HG03521 (cell line): ENCODE results near the gene AGXT.

Source experiments
- ATAC-seq: cut with Tn5 transposase; IDR thresholded peaks from one replicate; pipeline ENCODE4 v1.9.1; 2021; ENCODE audit warnings: mild to moderate bottlenecking, moderate library complexity; ENCODE audit not compliant: unreplicated experiment

AGXT gene

GRCh38 chr2:240884221-240884620, 15.6 kb downstream of the AGXT start:
- ATAC-seq: no peak

- no peak for ATAC-seq
Measured at GRCh38 chr2:240884745-240885144, 16.1 kb downstream of the AGXT start.

- ATAC-seq: no peak
Measured at GRCh38 chr2:240885566-240885965, 16.9 kb downstream of the AGXT start.

- ATAC-seq: no peak
Measured at GRCh38 chr2:240886023-240886565, 17.5 kb downstream of the AGXT start.

- no peak for ATAC-seq
Measured at GRCh38 chr2:240886678-240887609, 18.3 kb downstream of the AGXT start.

- no peak for ATAC-seq
Measured at GRCh38 chr2:240887631-240888030, 19.0 kb downstream of the AGXT start.

DNA sequence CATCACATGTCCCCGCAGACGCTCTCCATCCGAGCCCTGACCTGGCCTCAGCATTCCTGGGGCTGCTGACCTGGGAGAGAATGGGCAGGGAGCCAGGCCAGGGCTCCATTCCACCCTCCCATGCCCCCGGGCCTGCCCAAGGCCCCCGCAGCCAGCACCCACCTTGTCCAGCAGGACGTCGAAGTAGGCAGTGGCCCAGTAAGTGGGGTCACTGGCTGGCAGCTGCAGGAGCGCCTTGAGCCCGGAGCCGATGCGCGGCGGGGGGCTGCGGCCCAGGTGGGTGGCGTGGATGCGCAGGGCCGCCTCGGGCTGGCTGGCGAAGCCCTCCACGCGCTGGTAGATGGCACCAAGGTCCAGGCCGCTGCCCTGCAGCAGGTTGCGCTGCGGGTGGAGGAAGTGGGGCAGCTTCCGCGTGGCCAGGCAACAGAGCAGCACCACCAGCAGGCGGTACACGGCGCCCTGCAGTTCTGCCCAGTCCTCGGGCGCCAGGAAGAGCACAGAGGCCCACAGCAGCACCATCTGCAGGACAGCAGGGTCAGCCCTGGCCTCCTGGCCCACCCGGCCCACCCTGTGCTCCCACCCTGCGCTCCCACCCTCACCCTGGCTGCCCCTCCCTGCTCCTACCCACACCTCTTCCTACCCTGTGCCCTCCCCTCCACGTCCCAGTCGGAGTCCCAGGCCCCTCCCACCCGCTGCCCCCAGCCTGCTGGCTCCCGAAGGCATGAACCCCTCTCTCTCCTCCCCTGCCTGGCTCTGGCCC, 19.7 kb downstream of the AGXT start:
- ATAC-seq: no peak

DNA sequence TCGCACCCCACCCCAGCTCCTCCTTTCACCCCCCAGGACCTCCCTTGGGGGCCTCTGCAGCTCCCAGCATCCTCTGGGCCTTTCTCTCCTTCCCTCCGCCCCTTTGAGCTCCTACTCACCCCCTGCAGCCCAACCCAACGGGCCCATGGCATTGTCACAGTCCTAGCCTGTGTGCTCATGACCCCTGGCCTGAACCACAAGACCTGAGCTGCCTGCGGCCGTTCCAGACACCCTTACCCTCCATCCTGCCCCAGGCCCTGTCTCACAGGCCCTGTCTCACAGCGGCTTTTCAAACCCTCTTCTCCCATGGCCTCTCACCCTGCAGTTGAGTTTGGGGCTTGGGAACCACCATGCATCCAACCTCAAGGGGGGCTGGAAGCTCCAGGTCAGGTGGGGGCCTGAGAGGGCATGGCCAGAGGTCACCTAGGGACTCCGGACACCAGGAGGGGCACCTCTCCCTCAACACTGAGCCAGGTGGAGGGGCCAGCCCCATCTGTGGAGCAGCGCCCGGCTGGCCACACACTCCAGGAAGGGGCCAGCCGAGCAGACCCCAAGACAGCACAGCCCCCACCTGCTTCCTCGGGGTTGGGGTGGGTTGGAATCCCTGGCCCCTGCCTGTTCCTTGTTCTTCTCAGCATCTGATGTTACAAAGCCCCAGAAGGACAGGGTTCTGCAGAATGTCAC, 20.4 kb downstream of the AGXT start:
- ATAC-seq: no peak

GRCh38 chr2:240889601-240890560, 21.3 kb downstream of the AGXT start:
- no peak for ATAC-seq

DNA sequence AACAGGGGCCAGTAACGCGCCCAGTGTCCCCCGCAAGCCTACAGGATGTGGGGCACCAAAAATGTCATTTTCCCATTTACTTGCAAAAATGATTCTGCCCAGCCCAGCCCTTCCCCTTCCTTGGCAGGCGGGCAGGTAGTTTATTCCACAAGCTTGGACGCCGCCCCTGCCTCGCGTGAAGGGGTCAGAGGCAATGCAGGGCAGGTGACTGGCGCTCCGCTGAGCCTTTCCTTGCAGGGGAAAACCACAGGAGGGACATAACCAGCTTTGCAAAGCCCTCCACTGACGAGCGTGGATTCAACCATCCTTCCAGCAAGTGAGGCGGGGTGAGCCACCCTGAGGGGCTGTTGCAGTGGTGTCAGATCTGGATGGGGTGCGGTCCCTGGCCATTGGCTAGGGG, 22.1 kb downstream of the AGXT start:
- ATAC-seq: no peak

GRCh38 chr2:240891492-240892340, 23.1 kb downstream of the AGXT start:
- no peak for ATAC-seq

- ATAC-seq: no peak
Measured at GRCh38 chr2:240892356-240892755, 23.7 kb downstream of the AGXT start.

DNA sequence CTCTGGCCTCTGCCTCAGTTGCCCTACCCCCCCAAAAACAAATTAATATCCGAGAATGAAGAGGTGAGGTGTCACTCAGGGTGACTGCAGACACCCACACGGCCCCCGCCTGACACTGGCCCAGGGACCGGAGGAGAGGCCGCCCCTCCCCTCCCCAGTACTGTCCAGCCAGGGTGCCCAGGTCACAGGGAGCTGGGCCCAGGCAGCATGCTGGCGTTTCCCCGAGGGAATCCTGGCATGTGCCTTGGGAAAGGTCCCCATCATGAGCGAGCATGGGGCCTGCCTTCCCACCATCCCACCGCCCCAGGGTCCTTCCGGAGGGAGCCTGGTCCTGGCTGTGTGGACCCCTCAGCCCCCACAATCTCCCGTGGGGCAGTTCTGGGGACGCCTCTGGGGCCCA, 24.3 kb downstream of the AGXT start:
- ATAC-seq: no peak

- no peak for ATAC-seq
Measured at GRCh38 chr2:240893363-240893844, 24.8 kb downstream of the AGXT start.

DNA sequence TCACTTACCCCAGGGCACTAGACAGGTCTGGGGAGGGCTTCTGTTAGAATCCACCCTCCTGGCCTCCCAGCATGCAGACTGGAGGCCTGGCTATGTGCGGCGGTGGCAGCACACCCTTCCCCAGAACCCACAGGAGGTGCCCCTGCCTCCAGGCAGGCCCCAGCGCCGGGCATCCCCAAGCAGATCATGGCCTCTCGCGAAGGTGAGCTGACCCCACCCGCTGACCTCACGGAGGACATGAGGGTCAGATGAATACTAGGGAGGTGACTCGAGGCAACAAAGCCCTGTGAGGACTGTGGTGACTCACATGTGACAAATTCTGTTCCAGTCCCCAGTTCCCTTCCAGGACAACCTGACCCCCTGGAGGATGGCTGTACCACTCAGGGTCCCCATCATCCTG, 25.4 kb downstream of the AGXT start:
- ATAC-seq: no peak

- ATAC-seq: no peak
Measured at GRCh38 chr2:240894836-240895558, 26.4 kb downstream of the AGXT start.

DNA sequence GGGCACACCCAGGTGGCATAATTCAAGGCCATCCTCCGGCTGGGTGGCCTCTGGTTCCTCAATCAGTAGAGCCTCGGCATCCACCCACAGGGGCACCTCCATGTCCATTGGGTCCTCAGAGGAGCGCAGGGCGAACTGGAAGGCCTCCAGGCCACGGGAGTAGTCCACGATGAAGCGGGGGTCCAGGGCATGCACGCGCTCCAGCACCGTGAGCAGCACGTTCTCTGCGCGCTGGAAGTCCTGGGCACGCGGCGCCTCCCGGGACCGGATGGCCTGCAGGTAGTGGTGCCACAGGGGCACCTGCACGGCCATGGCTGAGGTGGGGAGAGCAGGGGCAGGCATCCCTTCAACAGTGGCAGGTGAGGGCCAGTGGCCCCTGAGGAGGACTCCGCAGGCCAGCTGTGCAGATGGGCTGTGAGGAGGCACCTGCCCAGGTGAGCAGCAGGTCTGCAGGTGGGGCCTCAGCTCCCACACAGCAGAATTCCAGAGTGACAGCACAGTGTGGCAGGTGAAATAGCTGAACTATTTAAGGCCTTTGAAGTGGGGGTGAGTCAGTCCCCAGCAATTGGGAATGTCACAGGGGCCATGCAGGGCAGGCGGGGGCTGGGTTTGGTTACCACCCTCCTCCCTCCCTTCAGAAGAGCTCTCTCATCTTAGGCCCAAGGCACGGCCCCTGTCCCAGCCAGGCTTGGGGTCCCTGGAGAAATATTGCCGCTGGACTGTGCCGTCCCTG, 27.2 kb downstream of the AGXT start, which contains the start of gene MAB21L4:
Gene MAB21L4, minus strand, starts transcription at position 501 of the 733 bp plus-strand sequence. Its CDS starts 159 bp downstream, at position 342.
- ATAC-seq: no peak
